Muscle layer of duodenum (tissue), 2 donors: ENCODE results near the gene RGS12.

ENCODE experiments used
- H3K27ac ChIP-seq: one replicate; pipeline ENCODE4 v1.7.0; 2013; ENCODE audit warnings: mild to moderate bottlenecking, low read length
- H3K27me3 ChIP-seq: one replicate; pipeline ENCODE4 v1.7.0; 2013; ENCODE audit warnings: low read depth, mild to moderate bottlenecking, control low read depth, low read length
- H3K36me3 ChIP-seq, 2 donors: one replicate each; pipeline ENCODE4 v1.7.0; 2013; ENCODE audit warnings: low read length in 2 of 2, control low read depth in 1 of 2, mild to moderate bottlenecking in 1 of 2; ENCODE audit not compliant: insufficient read depth in 2 of 2, control insufficient read depth in 1 of 2
- H3K4me1 ChIP-seq, 2 donors: one replicate each; pipeline ENCODE4 v1.7.0; 2013; ENCODE audit warnings: low read length in 2 of 2, mild to moderate bottlenecking in 2 of 2, control low read depth in 1 of 2, moderate library complexity in 1 of 2; ENCODE audit not compliant: insufficient read depth in 2 of 2, control insufficient read depth in 1 of 2
- H3K4me3 ChIP-seq, 2 donors: one replicate each; pipeline ENCODE4 v1.7.0; 2013; ENCODE audit warnings: low read length in 2 of 2, low read depth in 1 of 2, mild to moderate bottlenecking in 1 of 2
- H3K9me3 ChIP-seq, 2 donors: one replicate each; pipeline ENCODE4 v1.7.0; 2013; ENCODE audit warnings: low read length in 2 of 2, control low read depth in 1 of 2, mild to moderate bottlenecking in 1 of 2; ENCODE audit not compliant: control insufficient read depth in 1 of 2
- donor health status: healthy.

The RGS12 gene

GRCh38 chr4:3255611-3256186 lies 37.1 kb upstream of the RGS12 start:
- Histone ChIP-seq H3K4me3 (no peak overlapping the region), H3K36me3 (peaks cover 0 to 15% of the 10 kb centered on the region in 2 donors), H3K9me3 (no peaks in the 10 kb centered on the region), H3K27ac (no peak overlapping the region), H3K4me1 (peaks cover 0 to 5% of the 10 kb centered on the region in 2 donors), H3K27me3 (no peaks in the 10 kb centered on the region)

GRCh38 chr4:3256230-3257102 lies 36.4 kb upstream of the RGS12 start:
- Histone ChIP-seq H3K27me3 (no peaks in the 10 kb centered on the region), H3K9me3 (no peaks in the 10 kb centered on the region), H3K4me1 (no peaks in the 10 kb centered on the region)

DNA sequence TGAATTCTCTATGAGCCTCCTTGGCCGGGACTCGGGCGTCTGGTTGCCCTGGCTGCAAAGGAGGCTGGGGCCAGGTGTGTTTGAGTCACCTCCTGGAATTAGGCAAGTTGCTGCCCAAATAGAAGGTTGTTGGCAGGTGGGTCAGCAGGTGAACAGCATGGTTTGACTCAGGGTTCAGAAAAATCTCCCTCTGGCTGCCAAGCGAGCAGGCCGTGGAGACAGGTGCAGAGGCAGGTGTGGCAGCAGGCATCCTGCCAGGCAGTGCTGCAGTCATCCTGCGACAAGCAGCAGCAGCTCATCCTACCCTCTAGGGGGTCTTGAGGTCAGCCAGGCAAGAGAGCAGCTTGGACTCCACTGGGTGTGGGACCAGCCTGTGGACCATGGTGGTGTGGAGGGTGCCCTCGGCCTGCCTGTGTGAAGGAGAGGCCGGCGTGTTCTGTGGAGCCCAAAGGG lies 35.7 kb upstream of the RGS12 start:
- Histone ChIP-seq H3K4me1 (no peaks in the 10 kb centered on the region), H3K9me3 (no peaks in the 10 kb centered on the region), H3K36me3 (peaks cover 0 to 15% of the 10 kb centered on the region in 2 donors), H3K27ac (no peak overlapping the region), H3K27me3 (no peaks in the 10 kb centered on the region), H3K4me3 (no peak overlapping the region)

More at GRCh38 chr4:3256230-3257102, 36.4 kb upstream of the RGS12 start:
- peaks cover 0 to 15% of the 10 kb centered on the region in 2 donors for H3K36me3 ChIP-seq
- H3K27ac ChIP-seq: no peak overlapping the region
- H3K4me3 ChIP-seq: no peak overlapping the region

GRCh38 chr4:3257556-3258482 lies 35.0 kb upstream of the RGS12 start:
- H3K4me3 ChIP-seq: no peak overlapping the region
- H3K27me3 ChIP-seq: no peaks in the 10 kb centered on the region
- H3K4me1 ChIP-seq: no peaks in the 10 kb centered on the region
- H3K36me3 ChIP-seq: peaks cover 0 to 15% of the 10 kb centered on the region in 2 donors
- H3K9me3 ChIP-seq: no peaks in the 10 kb centered on the region
- no peak overlapping the region for H3K27ac ChIP-seq

DNA sequence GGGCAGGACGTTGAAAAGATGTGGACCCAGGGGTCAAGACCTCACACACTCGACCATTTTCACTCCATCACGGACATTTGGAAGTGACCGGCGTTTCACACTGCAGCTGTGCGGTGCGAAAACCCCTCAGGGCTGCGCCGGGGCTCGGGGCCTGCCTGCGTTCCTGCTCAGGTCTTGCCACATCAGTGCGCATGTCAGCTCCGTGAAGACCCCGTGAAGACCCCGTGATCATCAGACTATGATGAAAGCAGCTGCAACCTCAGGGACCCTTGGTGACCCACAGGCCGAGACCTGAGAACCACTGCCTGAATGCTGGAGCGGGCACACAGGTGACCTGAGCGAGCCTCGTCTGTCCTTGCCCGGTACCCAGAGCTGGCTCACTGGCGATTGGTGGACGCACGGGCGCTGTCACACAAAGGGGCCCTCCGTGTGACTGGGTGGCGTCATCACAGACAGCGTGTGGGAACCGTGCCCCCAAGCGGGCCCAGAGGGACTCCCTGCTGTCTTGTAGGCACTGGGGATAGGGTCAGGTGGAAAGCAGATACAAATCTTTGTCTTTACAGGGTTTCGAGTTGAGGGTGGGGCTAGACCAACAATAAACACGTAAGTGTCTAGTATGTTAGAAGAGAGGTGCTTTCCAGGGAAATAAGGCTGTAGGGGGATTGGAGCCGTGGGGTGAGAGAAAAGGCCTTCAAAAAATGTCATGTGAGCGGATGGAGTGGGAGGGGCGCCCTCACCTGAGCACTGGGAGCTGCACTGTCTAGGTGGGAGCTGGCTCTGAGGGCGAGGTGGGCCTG lies 31.2 kb upstream of the RGS12 start:
- H3K27me3 ChIP-seq: no peaks in the 10 kb centered on the region
- H3K36me3 ChIP-seq: no peaks in the 10 kb centered on the region
- no peaks in the 10 kb centered on the region for H3K4me1 ChIP-seq
- no peaks in the 10 kb centered on the region for H3K9me3 ChIP-seq
- H3K27ac ChIP-seq: no peak overlapping the region
- no peak overlapping the region for H3K4me3 ChIP-seq

GRCh38 chr4:3262208-3263052 lies 30.4 kb upstream of the RGS12 start:
- Histone ChIP-seq H3K27ac (no peak overlapping the region), H3K9me3 (no peaks in the 10 kb centered on the region), H3K36me3 (no peaks in the 10 kb centered on the region)

GRCh38 chr4:3263053-3263875 lies 29.6 kb upstream of the RGS12 start:
- Histone ChIP-seq H3K4me3 (no peak overlapping the region), H3K9me3 (no peaks in the 10 kb centered on the region), H3K27ac (no peak overlapping the region), H3K27me3 (no peaks in the 10 kb centered on the region), H3K4me1 (no peaks in the 10 kb centered on the region), H3K36me3 (no peaks in the 10 kb centered on the region)

More at GRCh38 chr4:3262208-3263052, 30.4 kb upstream of the RGS12 start:
- H3K4me1 ChIP-seq: no peaks in the 10 kb centered on the region
- no peaks in the 10 kb centered on the region for H3K27me3 ChIP-seq
- H3K4me3 ChIP-seq: no peak overlapping the region

- H3K27ac ChIP-seq: no peak overlapping the region
- H3K27me3 ChIP-seq: no peaks in the 10 kb centered on the region
- H3K9me3 ChIP-seq: no peaks in the 10 kb centered on the region
- no peak overlapping the region for H3K4me3 ChIP-seq
- H3K4me1 ChIP-seq: no peaks in the 10 kb centered on the region
- H3K36me3 ChIP-seq: no peaks in the 10 kb centered on the region
Measured at GRCh38 chr4:3263876-3264193, 29.0 kb upstream of the RGS12 start.

DNA sequence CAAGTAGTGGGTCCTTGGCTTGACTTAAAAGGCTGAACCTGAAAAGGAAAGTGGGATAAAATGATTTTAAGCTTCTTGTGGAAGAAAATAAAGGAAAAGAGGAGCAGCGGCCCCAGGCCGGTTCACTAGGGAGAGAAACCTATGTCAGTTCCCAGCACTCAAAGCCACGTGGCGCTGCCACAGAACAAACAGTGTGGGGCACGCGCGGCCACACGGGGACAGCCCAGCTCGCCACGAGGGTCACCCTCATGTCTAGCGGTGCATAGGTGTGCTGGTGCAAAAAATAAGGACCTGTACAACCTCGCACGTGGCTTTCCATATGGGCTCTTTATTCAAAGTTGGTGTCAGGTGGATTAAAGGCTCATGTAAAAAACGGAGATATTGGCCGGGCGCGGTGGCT lies 26.7 kb upstream of the RGS12 start:
- Histone ChIP-seq H3K27ac (no peak overlapping the region), H3K4me1 (no peaks in the 10 kb centered on the region), H3K27me3 (no peaks in the 10 kb centered on the region), H3K4me3 (no peak overlapping the region), H3K9me3 (no peaks in the 10 kb centered on the region), H3K36me3 (no peaks in the 10 kb centered on the region)
